K562 (cell line): Measurements from ENCODE around the gene ZMYND8. TPM values are rescaled to one million over a fixed set of nuclear protein-coding genes. Genes with fewer than 3 reads are reported as not detected.

ENCODE experiments used
- ETV6 ChIP-seq, 3 experiments: fragments of 150-350 bp in 1 of 3; sonication (generic) in 1 of 3; formaldehyde crosslinking in 1 of 3; IDR thresholded peaks; 2 replicates each; pipeline versions ENCODE4 v1.6.1 to v1.8.0; 2014 to 2022; ENCODE audit warnings: borderline replicate concordance in 2 of 3, low read depth in 2 of 3, antibody characterized with exemption in 1 of 3, low read length in 1 of 3, mild to moderate bottlenecking in 1 of 3, missing genetic modification reagents in 1 of 3
- FOS ChIP-seq: IDR thresholded peaks from 3 replicates; pipeline ENCODE4 v1.6.1; 2011; ENCODE audit not compliant: insufficient read length; ENCODE audit errors: extremely low read depth
- FOXP1 ChIP-seq: sonication (generic); formaldehyde crosslinking; IDR thresholded peaks from 2 replicates; pipeline ENCODE4 v1.8.0; 2022; ENCODE audit warnings: mild to moderate bottlenecking, missing genetic modification reagents
- GABPB2 ChIP-seq: fragments of 250-450 bp; sonication (Bioruptor Pico); conservative IDR thresholded peaks from 2 replicates; pipeline ENCODE4 v1.5.1; 2021; ENCODE audit warnings: mild to moderate bottlenecking
- REST ChIP-seq, 2 experiments: fragments of 450-650 bp; formaldehyde crosslinking in 1 of 2; IDR thresholded peaks; 2 replicates each; pipeline versions ENCODE4 v1.4.0 to v1.6.1; 2014 to 2020; ENCODE audit warnings: mild to moderate bottlenecking in 2 of 2, borderline replicate concordance in 1 of 2, low read depth in 1 of 2
- SIRT6 ChIP-seq: IDR thresholded peaks from one replicate; pipeline ENCODE4 v1.6.1; 2012; ENCODE audit warnings: low read depth, mild to moderate bottlenecking, control low read depth, inconsistent platforms, low read length, moderate library complexity
- SMARCB1 ChIP-seq: IDR thresholded peaks from 2 replicates; pipeline ENCODE4 v1.6.1; 2011; ENCODE audit warnings: improper control_type of control experiment, low read depth; ENCODE audit not compliant: insufficient read length
- SREBF2 ChIP-seq: sonication (generic); formaldehyde crosslinking; IDR thresholded peaks from 2 replicates; pipeline ENCODE4 v1.4.0; 2020; ENCODE audit warnings: mild to moderate bottlenecking, missing genetic modification reagents
- XRCC3 ChIP-seq: fragments of 450-650 bp; IDR thresholded peaks from 2 replicates; pipeline ENCODE4 v1.6.1; 2017; ENCODE audit warnings: mild to moderate bottlenecking, moderate library complexity
- ZBTB8A ChIP-seq: fragments of 450-650 bp; IDR thresholded peaks from 2 replicates; pipeline ENCODE4 v1.6.1; 2018; ENCODE audit warnings: mild to moderate bottlenecking, moderate library complexity; ENCODE audit not compliant: partially characterized antibody
- ZNF444 ChIP-seq: fragments of 250-450 bp; sonication (Bioruptor Pico); IDR thresholded peaks from 2 replicates; pipeline ENCODE4 v1.4.0; 2020; ENCODE audit warnings: mild to moderate bottlenecking, moderate library complexity
- polyA plus RNA-seq, 8 experiments: library from polyadenylated mRNA; depleted of rRNA in 4 of 8; stranded (reverse) in 5 of 8; unstranded in 3 of 8; fragments of >200 nt; fragmentation: Nextera tagmentation in 2 of 8; fragmentation: Illumina TruSeq in 1 of 8; extraction: Ambion mirVana in 2 of 8; extraction: Trizol in 1 of 8; gene quantifications; 2 replicates each; pipeline versions ENCODE4 v1.2.1 to v1.2.3, GENCODE V29; 2011 to 2014; ENCODE audit warnings: inconsistent platforms in 1 of 8, missing spikeins in 1 of 8
- total RNA-seq, 7 experiments: library from RNA; depleted of rRNA in 6 of 7; stranded (reverse); fragments of >200 nt in 6 of 7; fragmentation: Illumina TruSeq in 2 of 7; extraction: Trizol in 2 of 7; gene quantifications; 2 replicates each; pipeline versions ENCODE4 v1.2.1 to v1.2.3, GENCODE V29; 2011 to 2021; ENCODE audit warnings: low replicate concordance in 1 of 7
- TF ChIP-seq, protein P1 (sequence below): sonication (generic); formaldehyde crosslinking; IDR thresholded peaks from 2 replicates; pipeline ENCODE4 v1.8.0; 2022; ENCODE audit warnings: mild to moderate bottlenecking, missing genetic modification reagents
- TF ChIP-seq, protein P2 (sequence below): fragments of 450-650 bp; formaldehyde crosslinking; IDR thresholded peaks from 2 replicates; pipeline ENCODE4 v1.4.0; 2020; ENCODE audit warnings: mild to moderate bottlenecking, moderate library complexity

Gene ZMYND8
- total and polyA plus RNA-seq, 9 of the 15 experiments (the other 6 are each of a cell fraction or from before 2014, with no cell fraction given): 31.8 to 148 (median 71.9) TPM

GRCh38 chr20:47357296-47358038 is 968 bp upstream of the ZMYND8 start (continued):
- TF ChIP-seq REST (IDR thresholded peaks at IDR 0.05; ENCODE audit: borderline replicate concordance) (no peak), REST (CRISPR knock-in tag; IDR thresholded peaks at IDR 0.05; ENCODE audit: low read depth) (no peak; the same call in 1 of the 2 replicates), ETV6 (IDR thresholded peaks at IDR 0.05; ENCODE audit: borderline replicate concordance in 1 of 2, low read depth in 2 of 2, low read length in 1 of 2) (peak in 1 of 2 experiments; percentile 76; a peak in 1 of 4 replicates), ETV6 (CRISPR knock-in tag; IDR thresholded peaks at IDR 0.05; ENCODE audit: borderline replicate concordance) (no peak), ZBTB8A (no peak), XRCC3 (no peak), FOXP1 (CRISPR knock-in tag) (no peak), SREBF2 (CRISPR knock-in tag) (no peak), SMARCB1 (no peak), GABPB2 (CRISPR knock-in tag) (no peak), FOS (no peak), ZNF444 (CRISPR knock-in tag) (0 out of 2 replicates have a peak, but pooled peaks have one; percentile 46), SIRT6 (no peak)
- TF ChIP-seq, protein P1, sequence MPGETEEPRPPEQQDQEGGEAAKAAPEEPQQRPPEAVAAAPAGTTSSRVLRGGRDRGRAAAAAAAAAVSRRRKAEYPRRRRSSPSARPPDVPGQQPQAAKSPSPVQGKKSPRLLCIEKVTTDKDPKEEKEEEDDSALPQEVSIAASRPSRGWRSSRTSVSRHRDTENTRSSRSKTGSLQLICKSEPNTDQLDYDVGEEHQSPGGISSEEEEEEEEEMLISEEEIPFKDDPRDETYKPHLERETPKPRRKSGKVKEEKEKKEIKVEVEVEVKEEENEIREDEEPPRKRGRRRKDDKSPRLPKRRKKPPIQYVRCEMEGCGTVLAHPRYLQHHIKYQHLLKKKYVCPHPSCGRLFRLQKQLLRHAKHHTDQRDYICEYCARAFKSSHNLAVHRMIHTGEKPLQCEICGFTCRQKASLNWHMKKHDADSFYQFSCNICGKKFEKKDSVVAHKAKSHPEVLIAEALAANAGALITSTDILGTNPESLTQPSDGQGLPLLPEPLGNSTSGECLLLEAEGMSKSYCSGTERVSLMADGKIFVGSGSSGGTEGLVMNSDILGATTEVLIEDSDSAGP (CRISPR knock-in tag): no peak
- TF ChIP-seq, protein P2, sequence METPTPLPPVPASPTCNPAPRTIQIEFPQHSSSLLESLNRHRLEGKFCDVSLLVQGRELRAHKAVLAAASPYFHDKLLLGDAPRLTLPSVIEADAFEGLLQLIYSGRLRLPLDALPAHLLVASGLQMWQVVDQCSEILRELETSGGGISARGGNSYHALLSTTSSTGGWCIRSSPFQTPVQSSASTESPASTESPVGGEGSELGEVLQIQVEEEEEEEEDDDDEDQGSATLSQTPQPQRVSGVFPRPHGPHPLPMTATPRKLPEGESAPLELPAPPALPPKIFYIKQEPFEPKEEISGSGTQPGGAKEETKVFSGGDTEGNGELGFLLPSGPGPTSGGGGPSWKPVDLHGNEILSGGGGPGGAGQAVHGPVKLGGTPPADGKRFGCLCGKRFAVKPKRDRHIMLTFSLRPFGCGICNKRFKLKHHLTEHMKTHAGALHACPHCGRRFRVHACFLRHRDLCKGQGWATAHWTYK: peak; percentile 66
